ENCODE results near the gene TCFL5.
A peak's percentile ranks its signal among the peaks of the same experiment; 100 is the strongest.

TCFL5 gene

DNA sequence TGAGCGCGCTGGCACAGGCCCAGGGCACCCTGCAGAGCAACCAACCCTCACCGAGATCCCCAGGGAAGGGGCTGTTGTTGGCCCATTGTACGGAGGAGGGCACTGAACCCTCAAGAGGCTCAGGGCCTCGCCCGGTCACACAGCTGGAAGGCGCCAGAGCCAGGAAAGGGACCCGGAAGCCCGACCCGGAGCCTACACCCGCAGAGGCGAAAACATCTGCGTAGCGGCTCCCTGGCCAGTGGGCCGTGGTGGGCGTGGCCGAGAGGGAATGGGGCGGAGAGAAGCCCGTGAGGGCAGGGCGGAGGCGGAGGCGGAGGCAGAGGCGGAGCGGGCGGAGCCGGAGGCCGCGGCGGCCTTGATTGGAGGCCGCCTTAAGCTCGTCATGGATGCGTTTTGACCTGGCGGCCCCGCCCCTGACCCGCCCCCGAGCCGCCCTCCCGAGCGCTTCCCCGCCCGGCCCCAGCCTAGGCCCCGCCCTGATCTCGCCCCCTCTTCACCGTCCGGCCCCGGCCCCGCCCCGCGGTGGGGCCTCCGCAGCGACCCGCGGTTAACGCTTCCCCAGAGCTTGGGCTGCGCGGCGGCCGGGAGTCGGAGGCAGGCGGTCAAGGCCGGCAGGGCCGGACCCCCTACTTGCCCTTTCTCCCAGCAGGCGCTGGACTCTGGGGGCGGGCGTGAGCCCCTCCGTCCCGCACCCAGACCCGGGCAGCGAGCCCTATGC, 67.5 kb downstream of the TCFL5 start:
- DNase-seq, result peak; percentile 90

GRCh38 chr20:62793757-62794006, 67.9 kb downstream of the TCFL5 start:
- no peak for DNase-seq

DNA sequence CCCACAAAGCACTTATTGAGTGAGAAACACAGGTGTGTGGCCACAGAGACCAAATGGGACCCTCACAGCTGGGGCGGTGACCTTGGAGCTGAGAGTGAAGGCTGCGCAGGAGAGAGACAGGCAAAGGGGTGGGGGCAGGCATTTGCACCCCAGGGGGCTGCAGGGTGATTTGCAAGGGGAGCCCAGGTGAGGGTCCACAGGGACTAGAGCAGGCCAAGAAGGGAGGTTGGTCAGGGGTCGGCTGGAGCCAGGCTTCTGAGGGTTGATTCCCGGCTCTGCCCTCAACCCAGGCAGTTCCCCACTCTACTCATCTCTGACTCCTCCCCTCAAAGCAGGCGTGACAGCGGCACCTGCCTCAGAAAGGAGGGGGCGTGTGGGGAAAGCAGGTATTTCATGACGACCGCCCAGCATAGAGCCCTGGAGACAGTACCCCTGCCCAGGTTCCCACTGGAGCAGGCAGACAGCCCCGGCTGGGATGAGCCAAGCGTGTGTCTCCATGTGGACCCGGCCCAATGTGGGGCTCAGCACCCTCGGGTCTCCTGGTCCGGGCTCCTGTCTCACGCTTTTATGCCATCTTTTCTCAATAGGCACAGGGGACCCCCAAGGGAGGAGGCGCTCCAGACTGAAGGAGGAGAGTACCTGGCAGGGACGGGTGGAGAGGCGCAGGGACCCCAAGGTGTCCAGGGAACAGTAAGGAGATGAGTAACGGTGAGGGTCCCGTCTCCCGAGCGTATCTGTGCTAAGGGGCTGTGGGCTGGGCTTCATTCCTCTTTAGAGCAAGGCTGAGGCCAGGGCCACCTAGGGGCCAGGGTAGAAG, 68.5 kb downstream of the TCFL5 start:
- no peak for DNase-seq

GRCh38 chr20:62792182-62792939, 69.3 kb downstream of the TCFL5 start:
- DNase-seq, result no peak

- peak; percentile 51 for DNase-seq
Measured at GRCh38 chr20:62791301-62792181, 70.1 kb downstream of the TCFL5 start.

Measured in T-helper 9 cell (primary cell).